ENCODE measurements around the gene SEC14L1.
A peak's percentile ranks its signal among the peaks of the same experiment; 100 is the strongest.

Gene SEC14L1

DNA sequence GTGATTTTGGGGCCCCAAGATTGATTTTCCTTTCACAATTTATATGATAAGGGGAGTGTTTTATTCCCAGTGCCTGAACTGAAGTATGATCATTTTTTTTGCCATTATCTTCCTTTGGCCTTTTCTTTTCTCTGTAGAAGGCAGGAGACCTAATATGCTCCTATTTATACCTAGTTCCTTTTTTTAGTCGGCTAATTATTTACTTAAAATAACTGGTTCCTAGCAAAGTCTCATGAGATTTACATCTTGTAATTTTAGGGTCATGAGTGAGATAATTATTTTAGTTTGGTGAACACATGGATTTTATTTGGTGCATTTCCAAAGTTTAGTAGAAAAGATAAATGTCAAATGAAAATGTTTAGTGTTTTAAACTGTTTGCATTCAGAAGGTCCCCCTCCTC lies 24.8 kb downstream of the SEC14L1 start:
- no peak for DNase-seq

DNA sequence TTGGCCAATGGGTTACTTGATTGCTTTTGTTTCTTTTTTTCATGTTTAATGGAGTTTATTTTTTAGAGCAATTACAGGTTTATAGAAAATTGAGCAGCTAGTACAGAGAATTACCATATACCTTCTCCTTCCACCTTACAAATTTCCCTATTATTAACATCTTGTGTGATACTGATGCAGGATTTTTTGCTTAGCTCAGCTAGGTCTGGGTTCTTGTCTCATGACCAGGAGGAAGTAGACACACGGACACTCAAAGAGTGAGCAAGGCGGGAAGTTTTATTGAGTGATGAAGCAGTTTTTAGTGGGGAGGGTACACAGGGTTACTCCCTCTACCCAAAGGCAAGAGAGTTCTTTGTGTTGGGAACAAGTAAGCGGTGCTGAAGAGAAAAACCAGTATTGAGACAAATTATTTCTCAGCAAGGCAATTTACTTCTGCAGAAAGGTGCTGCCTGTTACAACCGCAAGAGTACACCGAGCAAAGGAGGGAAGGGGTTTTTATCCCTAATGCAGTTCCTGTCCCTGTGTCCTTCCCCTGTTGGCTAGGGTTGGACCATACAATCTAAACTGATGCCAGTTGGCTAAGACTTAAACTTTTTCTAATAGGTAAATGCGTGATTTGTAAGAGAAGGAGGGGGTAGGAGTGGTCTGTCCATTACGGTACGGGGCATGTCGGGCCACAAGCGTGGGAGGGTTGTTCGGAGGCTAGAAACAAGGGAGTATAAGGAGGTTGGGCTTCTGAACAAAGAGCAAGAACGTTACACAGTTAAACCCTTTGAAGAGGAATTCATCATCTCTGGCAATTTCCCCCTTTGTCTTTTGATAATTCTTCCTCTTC lies 26.9 kb downstream of the SEC14L1 start:
- no peak for DNase-seq

DNA sequence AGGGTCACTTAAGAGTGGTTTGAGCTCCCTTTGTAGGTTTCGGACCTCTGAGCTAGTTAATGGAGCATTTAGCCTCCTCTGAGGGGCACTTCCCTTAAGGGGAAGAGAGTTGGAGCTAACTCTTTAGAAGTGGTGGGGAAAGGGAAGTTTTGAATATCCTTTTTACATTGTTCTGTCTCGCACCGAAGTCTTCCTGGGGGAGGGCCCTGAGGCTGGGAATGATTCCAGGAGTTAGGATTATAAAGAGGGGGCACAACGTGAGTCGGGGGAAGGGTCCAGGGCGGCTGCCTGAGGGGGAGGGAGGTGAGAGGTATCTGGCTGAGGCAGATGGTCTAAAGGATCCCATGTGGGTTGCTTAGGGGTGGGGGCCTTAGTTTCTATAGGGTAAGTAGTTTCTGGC lies 32.3 kb downstream of the SEC14L1 start:
- DNase-seq: no peak

DNA sequence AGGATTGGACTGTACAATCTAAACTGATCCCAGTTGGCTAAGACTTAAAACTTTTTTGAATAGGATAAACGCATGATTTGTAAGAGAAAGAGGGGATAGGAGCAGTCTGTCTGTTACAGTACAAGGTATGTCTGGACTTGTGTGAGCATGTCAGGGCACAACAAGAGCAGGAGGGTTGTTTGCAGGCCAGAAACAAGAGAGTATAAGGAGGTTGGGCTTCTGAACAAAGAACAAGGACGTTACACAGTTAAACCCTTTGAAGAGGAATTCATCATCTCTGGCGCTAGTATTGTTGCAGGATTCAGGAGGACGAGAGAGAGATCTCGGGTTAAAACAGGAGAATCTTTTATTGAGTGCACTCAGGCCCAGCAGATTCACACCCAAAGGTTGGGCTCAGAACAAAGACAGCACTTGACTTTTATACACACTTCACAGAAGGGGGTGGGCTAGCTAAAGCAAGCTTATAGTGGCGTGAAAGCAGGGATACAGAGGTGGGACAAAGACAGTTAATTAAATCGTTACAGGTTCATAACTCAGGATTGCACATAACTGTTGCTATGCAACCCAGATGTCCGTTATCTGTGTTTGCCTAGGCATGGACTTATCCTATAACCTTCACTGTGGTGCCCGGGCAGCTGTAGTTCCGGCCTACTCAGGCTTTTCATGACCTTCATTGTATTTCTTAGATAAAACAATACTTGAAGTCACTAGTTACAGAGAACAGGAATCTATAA lies 34.3 kb downstream of the SEC14L1 start:
- DNase-seq: peak; percentile 56

DNA sequence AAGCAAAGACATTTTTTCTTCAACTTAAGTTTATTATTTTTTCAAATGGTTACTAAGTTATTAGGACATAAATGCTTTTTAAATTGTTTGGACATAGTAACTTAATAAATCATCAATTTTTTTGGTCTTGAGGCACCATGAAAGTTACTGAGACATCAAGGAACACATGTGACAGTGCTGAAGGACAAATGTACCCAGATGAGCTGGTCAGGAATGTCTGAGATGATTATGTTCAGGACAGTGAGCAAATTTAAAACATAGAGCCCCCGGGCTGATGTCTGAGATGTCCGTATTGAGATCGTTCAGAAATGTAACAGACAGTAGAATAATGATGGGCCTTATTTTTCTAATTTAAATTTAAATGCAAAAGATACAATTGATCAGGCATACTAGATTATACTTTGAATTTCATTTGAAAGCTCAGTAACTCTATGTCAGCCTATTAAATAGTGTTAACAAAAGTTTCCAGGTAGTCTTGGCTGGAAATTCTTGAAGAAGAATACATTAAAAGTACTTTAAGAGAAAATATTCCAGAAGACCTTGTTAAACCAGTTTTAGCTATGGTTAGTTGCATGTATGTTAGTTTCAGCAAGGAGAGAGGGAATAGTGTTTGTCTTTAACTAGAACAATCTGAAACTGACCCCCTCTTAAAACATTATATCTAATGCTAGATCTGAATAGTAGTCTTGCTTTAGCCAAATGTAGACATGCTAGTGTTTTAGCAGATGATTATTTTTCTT lies 36.4 kb downstream of the SEC14L1 start:
- no peak for DNase-seq

DNA sequence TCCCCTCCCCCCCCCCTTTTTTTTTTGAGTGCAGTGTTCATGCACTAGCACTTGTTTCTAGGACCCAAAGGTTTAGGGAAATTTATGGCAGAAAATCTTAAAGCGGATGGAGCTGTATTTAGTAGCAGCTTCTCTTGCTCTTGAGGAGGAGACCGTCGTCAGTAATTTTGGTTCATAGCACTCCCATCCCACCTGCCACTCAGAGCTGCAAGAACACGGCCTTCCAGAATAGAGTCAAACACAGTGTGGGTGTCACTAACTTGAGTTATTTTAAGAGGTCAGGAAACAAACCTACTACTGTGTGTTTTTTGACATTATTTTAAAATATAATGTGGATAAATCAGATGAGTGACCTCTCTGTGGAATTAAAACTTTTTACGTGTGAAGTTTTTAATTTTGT lies 37.3 kb downstream of the SEC14L1 start:
- DNase-seq: no peak

DNA sequence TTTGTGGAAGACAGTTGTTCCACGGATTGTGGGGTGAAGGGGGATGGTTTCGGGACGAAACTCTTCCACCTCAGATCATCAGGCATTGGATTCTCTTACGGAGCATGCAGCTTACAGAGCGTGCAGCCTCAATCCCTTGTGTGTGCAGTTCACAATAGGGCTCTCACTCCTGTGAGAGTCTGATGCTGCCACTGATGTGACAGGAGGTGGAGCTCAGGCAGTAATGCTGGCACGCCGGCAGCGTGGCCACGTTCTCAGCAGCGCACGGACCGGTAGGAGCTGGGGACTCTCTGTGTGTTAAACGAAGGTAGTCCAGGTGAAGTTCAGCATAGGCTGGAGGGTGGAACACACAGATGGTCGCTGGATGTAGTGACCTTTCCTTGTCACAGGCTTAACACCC lies 37.8 kb downstream of the SEC14L1 start:
- no peak for DNase-seq

DNA sequence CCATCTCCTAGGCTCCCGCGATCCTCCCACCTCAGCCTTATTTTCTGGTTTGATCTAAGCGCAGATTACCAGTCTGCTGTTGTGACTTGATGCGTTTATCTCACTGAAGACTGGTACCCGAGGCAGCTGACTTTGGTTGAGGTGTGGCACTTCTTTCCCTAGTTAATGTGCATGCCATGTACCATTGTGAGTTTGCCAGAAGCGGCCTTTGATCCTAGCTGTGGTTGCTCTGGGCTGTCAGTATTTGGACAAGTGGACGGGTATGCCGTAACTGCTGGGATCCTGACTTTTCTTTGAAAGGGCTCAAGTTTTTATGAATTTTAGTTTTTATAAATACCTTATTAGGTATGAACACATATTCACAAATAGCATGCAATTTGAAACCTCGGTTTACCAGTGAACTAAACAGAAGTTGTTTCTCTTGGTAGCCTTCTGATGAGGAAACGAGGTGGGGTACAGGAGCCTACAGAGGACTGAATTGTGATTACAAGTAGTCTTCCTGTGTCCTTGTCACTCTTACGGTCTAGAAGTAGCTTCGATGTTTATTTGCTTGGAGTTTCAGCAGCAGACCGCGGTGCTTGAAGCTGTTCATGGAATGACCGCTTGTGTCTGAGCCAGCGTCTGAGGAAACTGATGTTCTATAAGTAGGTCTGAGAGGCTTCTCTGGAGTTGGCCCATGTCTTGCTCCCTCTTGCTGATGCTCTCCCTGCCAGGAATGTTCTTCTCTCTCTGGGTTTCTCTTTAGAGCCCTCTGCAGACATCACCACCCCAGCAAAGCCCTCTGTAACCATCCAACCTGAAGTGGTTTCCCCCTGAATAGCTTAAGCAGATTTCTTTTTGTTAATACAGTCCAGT lies 40.0 kb downstream of the SEC14L1 start:
- no peak for DNase-seq

DNA sequence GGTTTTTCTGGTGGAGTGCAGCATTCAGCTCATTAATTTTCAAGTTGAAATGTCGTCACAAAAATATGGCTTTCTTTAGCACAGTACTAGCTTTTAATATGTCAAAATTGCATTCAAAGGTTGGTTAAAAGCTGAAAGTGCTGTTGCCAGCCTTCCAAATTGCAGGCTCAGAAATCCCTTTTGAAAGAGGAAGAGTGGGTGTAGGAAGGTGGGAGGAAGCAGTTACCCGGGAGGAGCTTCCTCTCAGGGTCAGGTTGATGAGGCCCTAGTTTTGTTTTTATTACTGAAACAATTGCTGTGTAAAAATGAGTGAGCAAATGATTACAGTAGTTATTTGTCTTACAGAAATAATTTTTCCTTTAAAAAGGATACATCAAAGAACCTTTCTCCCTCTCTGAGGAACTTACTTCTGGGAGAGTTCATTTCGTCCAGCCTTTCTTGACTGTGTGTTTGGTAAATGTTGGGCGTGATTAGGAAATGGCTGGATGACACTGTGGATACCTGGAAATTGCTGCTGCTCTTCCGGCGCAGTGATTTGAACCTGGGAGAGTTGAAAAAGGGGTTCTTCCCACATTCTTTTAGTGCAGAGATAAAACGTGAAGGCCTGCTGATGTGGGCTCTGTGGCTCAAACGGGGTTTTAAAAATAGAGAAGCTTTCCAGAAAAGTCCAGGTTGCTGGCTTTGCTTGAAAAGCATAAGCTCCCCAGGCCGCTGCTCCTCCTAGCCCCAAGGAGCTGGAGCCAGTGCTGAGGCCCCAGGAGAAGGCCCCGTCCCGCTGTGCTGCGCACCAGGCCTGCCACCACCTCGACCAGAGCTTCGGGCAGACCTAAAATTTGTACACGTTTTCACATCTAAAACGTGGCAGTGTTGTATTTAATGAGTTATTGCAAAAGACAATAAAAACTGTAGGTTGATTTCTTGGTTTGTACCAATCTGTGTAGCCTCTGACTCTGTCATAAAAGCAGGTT lies 41.7 kb downstream of the SEC14L1 start:
- DNase-seq: no peak

DNA sequence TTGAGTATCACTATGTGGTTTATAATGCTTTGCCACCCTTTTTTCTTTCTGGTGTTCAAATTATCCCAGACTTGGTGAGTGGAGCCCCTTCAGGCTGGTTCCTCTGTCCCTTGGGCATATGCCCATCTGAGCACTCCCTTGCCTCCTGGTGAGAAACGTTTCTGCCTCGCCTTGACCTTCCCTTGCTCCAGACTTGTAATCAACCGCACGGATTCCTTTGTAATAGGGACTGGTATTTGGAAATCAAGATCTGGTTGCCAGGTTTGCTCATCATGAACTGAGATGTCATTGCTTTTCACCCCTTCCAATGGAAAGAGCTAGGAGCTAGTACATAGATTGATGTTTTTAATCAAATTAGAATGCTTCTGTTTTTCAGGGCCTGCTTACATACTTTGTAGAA lies 43.7 kb downstream of the SEC14L1 start:
- DNase-seq: no peak

DNA sequence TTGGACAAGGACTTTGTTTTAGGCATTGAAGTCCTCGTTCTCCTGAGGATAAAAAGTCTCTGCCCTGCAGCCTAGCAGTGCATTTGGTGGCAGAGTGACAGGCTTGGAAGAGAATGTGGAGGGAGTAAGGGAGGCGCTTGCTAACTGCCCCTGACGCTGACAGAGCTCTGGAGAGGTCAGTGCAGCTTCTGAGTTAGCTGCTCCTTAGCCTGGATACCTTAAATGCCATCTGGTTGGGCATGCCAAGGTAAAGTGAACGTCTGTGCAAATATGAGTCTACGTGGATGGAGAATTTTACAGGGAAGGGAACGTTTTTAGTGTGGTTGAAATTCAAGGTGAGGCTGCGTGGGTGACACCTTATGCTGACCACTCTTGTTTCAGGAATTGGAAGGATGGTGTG lies 44.4 kb downstream of the SEC14L1 start:
- DNase-seq: no peak

DNA sequence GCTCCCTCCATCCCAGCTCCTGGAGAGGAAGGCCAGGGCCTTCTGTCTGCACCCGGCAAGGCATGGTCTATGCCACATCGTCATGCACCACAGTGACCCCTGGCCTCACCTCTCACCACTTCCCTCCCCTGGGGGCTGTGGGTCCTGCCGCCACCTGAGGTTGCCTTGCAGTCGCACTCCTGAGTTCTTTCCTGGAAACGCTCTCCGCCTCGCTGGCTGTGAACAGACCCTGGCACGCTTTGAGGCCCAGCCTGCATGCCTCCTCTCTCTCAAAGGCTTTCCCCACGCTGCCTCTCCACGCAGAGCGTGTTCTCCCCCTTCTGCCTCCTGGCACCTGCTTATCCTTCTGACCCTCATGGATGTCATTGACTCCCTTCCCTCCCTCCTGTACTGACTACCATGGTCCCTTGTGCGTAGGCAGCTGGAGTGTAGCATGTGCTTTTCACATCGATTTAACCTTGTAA lies 45.4 kb downstream of the SEC14L1 start:
- DNase-seq: no peak

DNA sequence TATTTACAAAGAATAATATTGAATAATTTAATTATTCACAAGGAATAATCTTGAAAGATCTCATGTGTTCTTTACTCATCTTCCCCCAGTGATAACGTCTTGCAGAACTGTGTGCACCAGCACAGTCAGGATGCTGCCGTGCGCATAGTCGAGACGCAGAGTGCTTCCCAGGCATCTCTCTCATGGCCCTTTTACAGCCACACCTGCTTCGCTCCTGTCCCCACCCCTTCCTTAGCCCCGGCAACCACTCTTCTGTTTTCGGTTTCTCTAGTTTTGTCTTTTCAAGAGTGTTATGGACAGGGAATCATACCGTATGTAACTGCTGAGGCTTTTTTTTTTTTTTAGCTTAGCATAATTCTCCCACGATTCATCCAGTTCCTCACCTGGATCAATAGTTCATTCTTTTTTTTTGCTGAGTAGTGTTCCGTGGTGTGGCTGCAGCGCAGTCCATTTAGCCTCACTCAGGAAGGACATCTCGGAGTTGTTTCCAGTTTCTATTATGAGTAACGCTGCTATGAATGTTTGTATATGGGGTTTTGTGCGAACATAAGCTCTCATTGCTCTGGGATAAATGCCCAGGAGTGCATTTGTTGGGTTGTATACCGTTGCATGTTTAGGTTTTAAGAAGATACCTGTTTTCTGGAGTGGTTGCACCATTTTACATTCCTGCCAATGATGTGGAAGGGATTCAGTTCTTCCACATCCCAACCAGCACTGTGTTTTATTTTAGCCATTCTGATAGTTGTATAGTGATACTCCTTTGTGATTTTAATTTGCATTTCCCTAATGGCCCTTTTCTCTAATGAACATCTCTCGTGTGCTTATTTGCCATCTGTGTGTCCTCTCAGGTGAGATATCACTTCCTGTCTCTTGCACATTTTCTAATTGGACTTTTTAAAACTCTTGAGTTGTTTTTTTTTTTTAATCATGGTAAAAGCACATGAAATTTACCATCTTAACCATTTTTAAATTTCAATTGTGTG lies 47.6 kb downstream of the SEC14L1 start:
- no peak for DNase-seq

DNA sequence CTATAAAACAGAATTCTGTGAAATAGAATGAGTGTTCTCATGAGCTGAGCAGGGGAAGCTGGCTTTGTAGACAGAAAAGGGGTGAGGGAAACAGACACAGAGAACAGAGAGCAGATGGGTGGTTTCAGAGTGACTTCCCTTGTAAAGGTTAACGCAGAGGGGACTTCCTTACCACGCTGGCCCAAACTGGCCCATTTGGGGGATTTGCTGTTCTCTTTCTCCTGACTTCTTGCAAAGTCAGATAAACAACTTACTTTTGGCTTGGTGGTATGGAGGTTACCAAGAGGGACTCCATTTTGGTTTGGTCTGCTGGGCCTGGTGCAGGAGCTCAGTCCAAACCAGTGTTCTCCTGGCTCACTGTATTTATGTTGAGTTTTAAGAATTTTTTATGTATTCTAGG lies 48.4 kb downstream of the SEC14L1 start:
- no peak for DNase-seq

DNA sequence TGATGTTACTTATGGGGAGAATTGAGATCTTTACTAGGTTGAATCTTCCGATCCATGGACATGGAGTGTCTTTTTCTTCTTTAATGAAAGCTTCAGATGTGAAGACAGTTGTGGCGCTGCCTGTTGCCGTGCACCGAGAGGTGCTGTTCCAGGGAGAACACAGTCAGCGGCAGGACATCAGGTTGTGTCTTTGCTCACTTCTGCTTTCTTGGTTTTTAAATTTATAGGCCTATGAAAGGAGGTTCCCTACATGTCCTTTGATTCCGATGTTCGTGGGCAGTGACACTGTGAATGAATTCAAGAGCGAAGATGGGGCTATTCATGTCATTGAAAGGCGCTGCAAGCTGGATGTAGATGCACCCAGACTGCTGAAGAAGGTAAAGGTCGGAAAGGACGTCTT lies 49.8 kb downstream of the SEC14L1 start:
- DNase-seq: no peak

DNA sequence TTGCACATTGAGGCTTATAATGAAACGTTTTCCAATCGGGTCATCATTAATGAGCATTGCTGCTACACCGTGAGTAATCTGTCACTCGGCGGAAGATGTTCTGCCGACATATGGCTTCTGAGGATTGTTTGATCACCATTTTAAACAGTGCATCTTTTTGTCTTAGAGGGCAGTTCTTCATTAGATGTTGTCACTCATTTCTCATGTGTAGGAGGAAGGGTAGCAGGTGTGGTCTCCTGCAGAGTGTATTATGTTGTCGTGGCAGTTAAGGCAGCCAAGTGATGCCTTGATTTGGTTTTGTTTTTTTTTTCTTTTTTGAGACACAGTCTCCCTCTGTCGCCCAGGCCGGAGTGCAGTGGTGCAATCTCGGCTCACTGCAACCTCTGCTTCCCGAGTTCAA lies 50.5 kb downstream of the SEC14L1 start:
- DNase-seq: peak; percentile 25

DNA sequence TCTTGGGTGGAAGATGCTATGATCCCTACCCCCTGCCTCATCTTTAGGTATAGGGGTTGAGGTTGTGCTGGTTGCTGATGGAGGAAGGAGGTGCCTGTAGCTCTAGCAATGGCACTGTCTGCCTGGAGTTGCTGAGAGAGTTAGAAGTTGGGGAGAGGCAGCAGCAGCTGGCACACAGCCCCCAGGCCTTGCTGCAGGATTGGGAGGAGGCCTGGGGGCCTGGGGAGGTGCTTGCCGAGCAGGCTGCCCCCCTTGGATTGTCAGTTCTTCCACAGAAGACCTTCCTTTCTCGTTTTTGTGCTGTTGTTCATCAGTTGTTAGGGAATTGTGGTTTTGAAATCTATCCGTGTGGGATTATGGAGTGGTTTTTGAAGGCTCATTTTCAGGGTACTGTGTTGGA lies 52.9 kb downstream of the SEC14L1 start:
- no peak for DNase-seq

DNA sequence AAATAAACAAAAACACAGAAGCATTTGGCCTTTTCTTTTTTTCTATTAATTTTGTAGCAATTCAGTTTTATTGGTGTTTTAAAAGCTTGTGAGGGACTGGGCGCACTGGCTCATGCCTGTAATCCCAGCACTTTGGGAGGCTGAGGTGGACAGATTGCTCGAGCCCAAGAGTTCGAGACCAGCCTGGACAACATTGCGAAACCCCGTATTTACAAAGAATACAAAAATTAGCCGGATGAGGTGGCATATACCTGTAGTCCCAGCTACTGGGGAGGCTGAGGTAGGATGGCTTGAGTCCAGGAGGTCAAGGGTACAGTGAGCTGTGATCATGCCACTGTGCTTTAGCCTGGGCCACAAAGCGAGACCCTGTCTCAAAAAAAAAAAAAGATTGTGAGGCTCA lies 53.4 kb downstream of the SEC14L1 start:
- DNase-seq: no peak

DNA sequence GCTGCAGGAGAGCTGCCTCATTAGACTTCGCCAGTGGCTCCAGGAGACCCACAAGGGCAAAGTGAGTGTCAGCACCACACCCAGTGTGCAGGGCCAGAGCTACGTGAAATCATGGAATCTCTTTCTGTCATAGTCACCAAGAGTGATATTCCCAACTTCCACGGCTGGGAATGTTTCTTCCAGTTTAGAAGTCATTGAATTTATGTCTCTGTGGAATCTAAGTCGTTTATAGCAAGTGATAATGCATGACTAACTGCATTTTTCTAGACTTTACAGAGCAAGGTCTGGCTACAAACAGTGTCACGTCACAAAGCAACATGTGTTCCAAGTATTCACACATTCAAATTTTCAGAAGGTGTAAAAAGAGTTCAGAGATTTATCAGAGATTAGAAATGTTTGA lies 55.5 kb downstream of the SEC14L1 start:
- DNase-seq: no peak

DNA sequence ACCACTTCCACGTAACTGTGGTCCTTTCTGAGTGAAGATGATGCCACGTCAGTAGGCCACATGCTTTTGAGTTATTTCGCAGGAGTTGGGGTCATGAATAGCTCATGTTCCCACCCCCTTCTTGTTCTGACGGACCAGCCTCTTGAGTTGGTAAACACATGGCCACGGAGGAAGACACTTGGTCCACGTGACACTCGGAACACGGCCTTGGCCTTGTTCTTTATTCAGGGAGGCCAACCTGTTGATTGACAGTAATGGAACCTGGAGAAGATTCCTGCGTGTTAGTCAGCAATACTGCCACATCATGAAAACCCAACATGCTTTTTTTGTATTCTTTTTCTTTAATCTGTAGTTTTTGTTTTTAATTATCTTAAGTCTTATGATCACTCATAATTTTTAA lies 56.3 kb downstream of the SEC14L1 start:
- no peak for DNase-seq
